A549 (cell line): ENCODE measurements around the gene CENPV. TPM values are rescaled to one million over a fixed set of nuclear protein-coding genes. Genes with fewer than 3 reads are reported as not detected.
A peak's percentile ranks its signal among the peaks of the same experiment; 100 is the strongest.

Experiments
- ATAC-seq, 2 experiments: fragments of 200-7000 bp in 1 of 2; fragments of >200 bp in 1 of 2; cut with Nextera tagmentation in 1 of 2; cut with Tn5 transposase in 1 of 2; 3 replicates each; pipeline versions ENCODE4 v1.8.0 to v1.9.1; 2018 to 2020; ENCODE audit warnings: mild to moderate bottlenecking in 1 of 2, moderate library complexity in 1 of 2
- CTCF ChIA-PET: fragments of 300-600 bp; sonication (Branson Sonifier 250); formaldehyde crosslinking; extraction: SDS; loops from one replicate; lab custom pipeline; 2021; ENCODE audit warnings: antibody characterized with exemption, inconsistent platforms; lab: Yijun Ruan, JAX
- POLR2A ChIA-PET: fragments of 350-600 bp; formaldehyde crosslinking; extraction: SDS; loops from one replicate; lab custom pipeline; 2021; ENCODE audit warnings: antibody characterized with exemption, inconsistent platforms; lab: Yijun Ruan, JAX
- DNase-seq, 2 experiments: peaks; one replicate each; pipeline versions ENCODE4 v3.0.0 to v3.0.0-alpha.2; 2011 to 2016; ENCODE audit warnings: low read depth in 1 of 2, low spot score in 1 of 2
- FAIRE-seq: peaks from 2 replicates; lab custom pipeline; 2011; peaks lifted over from hg19 to GRCh38; lab: Jason Lieb, UNC
- H3K27ac ChIP-seq, 2 experiments: fragments of >200 bp; sonication (Bioruptor Twin); formaldehyde crosslinking; 3 replicates each; pipeline ENCODE4 v1.5.1; 2016 to 2017
- H3K4me1 ChIP-seq: fragments of >200 bp; sonication (Bioruptor Twin); formaldehyde crosslinking; 3 replicates; pipeline ENCODE4 v1.6.1; 2016
- H3K4me2 ChIP-seq: fragments of >200 bp; sonication (Bioruptor Twin); formaldehyde crosslinking; 3 replicates; pipeline ENCODE4 v1.6.1; 2016
- H3K4me3 ChIP-seq: fragments of >200 bp; sonication (Bioruptor Twin); formaldehyde crosslinking; 3 replicates; pipeline ENCODE4 v1.5.1; 2016
- H3K9me3 ChIP-seq: fragments of >200 bp; sonication (Bioruptor Twin); formaldehyde crosslinking; 3 replicates; pipeline ENCODE4 v1.6.1; 2016
- CEBPB ChIP-seq, 2 experiments: fragments of >200 bp in 1 of 2; sonication (Bioruptor Twin) in 1 of 2; formaldehyde crosslinking in 1 of 2; IDR thresholded peaks; 2 replicates each; pipeline ENCODE4 v1.6.1; 2012 to 2016
- EP300 ChIP-seq, 2 experiments: fragments of >200 bp; sonication (Bioruptor Twin); formaldehyde crosslinking; IDR thresholded peaks; 2 replicates in 1 of 2; 3 replicates in 1 of 2; pipeline ENCODE4 v1.6.1; 2016 to 2017
- FOSB ChIP-seq: fragments of 250-450 bp; sonication (Bioruptor Pico); IDR thresholded peaks from 2 replicates; pipeline ENCODE4 v1.5.0; 2020; ENCODE audit warnings: mild to moderate bottlenecking, moderate library complexity
- HDAC2 ChIP-seq: fragments of 200-600 bp; sonication (generic); IDR thresholded peaks from 2 replicates; pipeline ENCODE4 v1.6.1; 2016
- HEYL ChIP-seq: fragments of 250-450 bp; sonication (Bioruptor Pico); IDR thresholded peaks from 2 replicates; pipeline ENCODE4 v1.8.0; 2021; ENCODE audit warnings: mild to moderate bottlenecking, moderate library complexity
- HOXA7 ChIP-seq: fragments of 250-450 bp; sonication (Bioruptor Pico); IDR thresholded peaks from 2 replicates; pipeline ENCODE4 v1.5.0; 2020; ENCODE audit warnings: mild to moderate bottlenecking, moderate library complexity
- JUN ChIP-seq, 2 experiments: fragments of >200 bp; sonication (Bioruptor Twin); formaldehyde crosslinking; IDR thresholded peaks; 2 replicates in 1 of 2; 3 replicates in 1 of 2; pipeline ENCODE4 v1.6.1; 2016 to 2017
- KDM1A ChIP-seq: fragments of 200-600 bp; sonication (generic); IDR thresholded peaks from 2 replicates; pipeline ENCODE4 v1.6.1; 2016; ENCODE audit warnings: low read depth, mild to moderate bottlenecking
- KDM5A ChIP-seq: fragments of 200-600 bp; sonication (generic); IDR thresholded peaks from 2 replicates; pipeline ENCODE4 v1.6.1; 2016; ENCODE audit warnings: antibody characterized with exemption, mild to moderate bottlenecking
- NFE2L2 ChIP-seq: fragments of 150-350 bp; conservative IDR thresholded peaks from 2 replicates; pipeline ENCODE4 v1.6.1; 2014; ENCODE audit warnings: low read length
- POLR2A ChIP-seq: IDR thresholded peaks from 2 replicates; pipeline ENCODE4 v1.6.1; 2012; ENCODE audit warnings: mild to moderate bottlenecking, low read length
- RARB ChIP-seq: fragments of 250-450 bp; sonication (Bioruptor Pico); IDR thresholded peaks from 2 replicates; pipeline ENCODE4 v1.8.0; 2021; ENCODE audit warnings: mild to moderate bottlenecking, moderate library complexity
- REST ChIP-seq: fragments of 200-600 bp; sonication (generic); IDR thresholded peaks from 2 replicates; pipeline ENCODE4 v1.6.1; 2016; ENCODE audit warnings: antibody characterized with exemption, mild to moderate bottlenecking, moderate library complexity
- SMC3 ChIP-seq: fragments of >200 bp; sonication (Bioruptor Twin); formaldehyde crosslinking; IDR thresholded peaks from 3 replicates; pipeline ENCODE4 v1.6.1; 2018; ENCODE audit warnings: inconsistent platforms
- TFCP2L1 ChIP-seq: fragments of 250-450 bp; sonication (Bioruptor Pico); IDR thresholded peaks from 2 replicates; pipeline ENCODE4 v1.5.0; 2021; ENCODE audit warnings: mild to moderate bottlenecking
- ZSCAN20 ChIP-seq: fragments of 250-450 bp; sonication (Bioruptor Pico); IDR thresholded peaks from 2 replicates; pipeline ENCODE4 v1.8.0; 2022; ENCODE audit warnings: mild to moderate bottlenecking, moderate library complexity
- WGBS: methylation state at CpG from one replicate; pipeline ENCODE4 v1.1.6; 2017; ENCODE audit errors: missing lambda C conversion rate; 5-methylcytosine and 5-hydroxymethylcytosine counted together
- polyA plus RNA-seq, 4 experiments: library from polyadenylated mRNA; depleted of rRNA in 3 of 4; stranded (reverse); fragments of >200 nt; fragmentation: RNase III in 1 of 4; extraction: RNeasy Plus Mini Kit Qiagen cat#74134 plus additional on column Dnase treatment in 1 of 4; gene quantifications; 2 replicates in 3 of 4; 3 replicates in 1 of 4; pipeline ENCODE4 v1.2.3, GENCODE V29; 2011 to 2017
- TF ChIP-seq, protein P1 (sequence below): fragments of 450-650 bp; IDR thresholded peaks from 2 replicates; pipeline ENCODE4 v1.6.1; 2014; ENCODE audit warnings: antibody characterized with exemption

CENPV gene
- polyA plus RNA-seq, 2 of the 4 experiments (the other 2 are of a cell fraction), result 112 to 202 TPM

- POLR2A ChIA-PET, result interaction anchor here (1.9 kb wide), 1 partner anchor 55 kb away, joined by 12 read pairs; no protein-coding TSS in a partner anchor
- no peak overlapping the region for H3K27ac ChIP-seq
- FAIRE-seq (no peak), ATAC-seq (no peak), DNase-seq (no peak)
- H3K4me2 ChIP-seq, result peak overlapping the region; percentile 93
- H3K4me1 ChIP-seq, result peaks cover 37% of the 10 kb centered on the region
- CTCF ChIA-PET, result interaction anchor here (1.5 to 3.2 kb wide), 7 partner anchors 11 to 138 kb away, joined by 4 to 28 read pairs (median 7); partner anchors contain the start of gene CENPV
- no peaks in the 10 kb centered on the region for H3K9me3 ChIP-seq
- WGBS, result 90% methylated on average over 5 of the region's 5 CpGs
- no peak overlapping the region for H3K4me3 ChIP-seq
- peak; percentile 32; the same call in 1 of the 2 replicates for TF ChIP-seq POLR2A
- no peak for TF ChIP-seq KDM1A
These were observed 30.6 kb upstream of the CENPV start for GRCh38 chr17:16383772-16384287.

DNA sequence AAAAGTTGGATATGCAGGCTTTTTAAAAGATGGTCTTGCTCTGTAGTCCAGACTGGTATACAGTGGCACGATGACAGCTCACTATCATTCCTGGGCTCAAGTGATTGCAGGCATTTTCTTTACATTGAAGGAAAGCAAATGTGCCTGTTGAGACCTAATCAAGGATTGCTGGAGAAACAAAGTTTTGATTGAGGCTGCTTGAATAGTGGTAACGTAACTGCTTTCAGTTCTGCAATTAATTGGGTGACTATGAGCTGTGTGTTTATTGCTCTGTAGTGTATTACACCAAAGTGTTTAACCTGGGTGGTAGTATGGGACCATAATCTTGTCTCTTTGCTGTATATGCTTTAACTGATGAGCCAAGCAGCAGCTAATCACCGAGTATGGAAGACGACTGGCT is 29.9 kb upstream of the CENPV start:
- Histone ChIP-seq H3K4me2 (peak overlapping the region; percentile 93), H3K4me3 (peak overlapping the region; percentile 88; the same call in 2 of the 3 replicates), H3K4me1 (peaks cover 43% of the 10 kb centered on the region), H3K27ac (no peak overlapping the region), H3K9me3 (no peaks in the 10 kb centered on the region)
- FAIRE-seq (no peak), DNase-seq (no peak), ATAC-seq (no peak)
- TF ChIP-seq HOXA7 (0 out of 2 replicates have a peak, but pooled peaks have one; percentile 72), HDAC2 (no peak), JUN (IDR thresholded peaks at IDR 0.05) (0 out of 5 replicates have a peak, but pooled peaks of 1 of the 2 experiments have one; percentile 2), REST (peak; percentile 33; the same call in 1 of the 2 replicates), FOSB (CRISPR knock-in tag) (peak; percentile 85), TFCP2L1 (CRISPR knock-in tag) (0 out of 2 replicates have a peak, but pooled peaks have one; percentile 3)
- TF ChIP-seq, protein P1, sequence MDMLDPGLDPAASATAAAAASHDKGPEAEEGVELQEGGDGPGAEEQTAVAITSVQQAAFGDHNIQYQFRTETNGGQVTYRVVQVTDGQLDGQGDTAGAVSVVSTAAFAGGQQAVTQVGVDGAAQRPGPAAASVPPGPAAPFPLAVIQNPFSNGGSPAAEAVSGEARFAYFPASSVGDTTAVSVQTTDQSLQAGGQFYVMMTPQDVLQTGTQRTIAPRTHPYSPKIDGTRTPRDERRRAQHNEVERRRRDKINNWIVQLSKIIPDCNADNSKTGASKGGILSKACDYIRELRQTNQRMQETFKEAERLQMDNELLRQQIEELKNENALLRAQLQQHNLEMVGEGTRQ, result no peak
- 77% methylated on average over 4 of the region's 4 CpGs for WGBS
- ChIA-PET POLR2A (interaction anchor here (1.9 kb wide), 1 partner anchor 55 kb away, joined by 12 read pairs; no protein-coding TSS in a partner anchor), CTCF (interaction anchor here (1.0 to 3.2 kb wide), 9 partner anchors 11 to 139 kb away, joined by 3 to 28 read pairs (median 7); partner anchors contain the start of gene CENPV)

- no peak for ATAC-seq
- 2% methylated on average over 14 of the region's 14 CpGs for WGBS
- TF ChIP-seq RARB (peak; percentile 48; the same call in 1 of the 2 replicates), FOSB (CRISPR knock-in tag) (peak; percentile 84; the same call in 1 of the 2 replicates), CEBPB (IDR thresholded peaks at IDR 0.05) (no peak), ZSCAN20 (CRISPR knock-in tag) (no peak), KDM5A (0 out of 2 replicates have a peak, but pooled peaks have one; percentile 49), SMC3 (no peak), HEYL (CRISPR knock-in tag) (no peak), NFE2L2 (no peak), EP300 (IDR thresholded peaks at IDR 0.05) (0 out of 5 replicates have a peak, but pooled peaks of 1 of the 2 experiments have one; percentile 12), HOXA7 (peak; percentile 92)
- TF ChIP-seq, all 56 proteins: peak for 5
- Histone ChIP-seq H3K4me2 (peak overlapping the region; percentile 93), H3K4me1 (peaks cover 43% of the 10 kb centered on the region), H3K27ac (peak overlapping the region; percentile 91 to 95), H3K9me3 (no peaks in the 10 kb centered on the region), H3K4me3 (peak overlapping the region; percentile 88)
- ChIA-PET CTCF (interaction anchor here (0.7 to 3.2 kb wide), 3 partner anchors 18 to 98 kb away, joined by 3 to 28 read pairs (median 7); no protein-coding TSS in a partner anchor), POLR2A (interaction anchor here (0.9 to 2.3 kb wide), 30 partner anchors 15 to 272 kb away, joined by 3 to 57 read pairs (median 7); partner anchors contain the start of genes CENPV, LRRC75A, NCOR1 and PIGL)
- FAIRE-seq, result no peak
- DNase-seq, result no peak
These were observed 28.2 kb upstream of the CENPV start for GRCh38 chr17:16381496-16381820.
